Suppressor macrophage (primary cell): ENCODE results near the gene GPAT2.
A peak's percentile ranks its signal among the peaks of the same experiment; 100 is the strongest.
"Not testable (repeated sequence)": the region's sequence is repeated elsewhere in the genome, so short reads cannot be mapped to it uniquely, and the experiment has no call there.

Experiments
- DNase-seq, 4 experiments: peaks; one replicate each; pipeline ENCODE4 v3.0.0-alpha.2; 2020 to 2022

GPAT2 gene

DNA sequence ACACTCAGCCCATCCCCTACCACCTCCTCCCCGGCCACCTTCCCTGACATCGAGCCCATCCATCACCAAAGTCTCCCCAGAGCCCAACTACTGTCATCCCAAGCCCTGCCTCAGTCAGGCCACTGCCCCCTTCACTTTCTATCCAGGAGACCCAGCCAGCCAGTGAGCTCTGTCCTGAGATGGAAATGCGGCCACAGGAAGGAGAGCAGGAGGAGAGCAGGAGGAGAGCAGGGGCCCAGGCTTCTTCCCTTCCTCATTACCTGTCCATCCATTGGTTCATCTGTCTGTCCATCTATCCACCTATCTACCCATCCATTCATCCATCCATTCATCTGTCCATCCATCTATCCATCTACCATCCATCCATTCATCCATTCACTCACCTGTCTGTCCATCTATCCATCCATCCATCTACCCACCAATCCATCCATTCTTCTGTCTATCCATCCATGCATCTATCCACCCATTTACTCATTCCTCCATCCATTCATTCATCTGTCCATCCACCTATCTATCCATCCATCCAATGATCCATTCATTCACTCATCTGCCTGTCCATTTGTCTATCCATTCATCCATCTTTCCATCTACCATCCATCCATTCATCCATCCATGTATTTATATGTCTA lies 29.4 kb upstream of the GPAT2 start:
- DNase-seq, result not testable (repeated sequence)

DNA sequence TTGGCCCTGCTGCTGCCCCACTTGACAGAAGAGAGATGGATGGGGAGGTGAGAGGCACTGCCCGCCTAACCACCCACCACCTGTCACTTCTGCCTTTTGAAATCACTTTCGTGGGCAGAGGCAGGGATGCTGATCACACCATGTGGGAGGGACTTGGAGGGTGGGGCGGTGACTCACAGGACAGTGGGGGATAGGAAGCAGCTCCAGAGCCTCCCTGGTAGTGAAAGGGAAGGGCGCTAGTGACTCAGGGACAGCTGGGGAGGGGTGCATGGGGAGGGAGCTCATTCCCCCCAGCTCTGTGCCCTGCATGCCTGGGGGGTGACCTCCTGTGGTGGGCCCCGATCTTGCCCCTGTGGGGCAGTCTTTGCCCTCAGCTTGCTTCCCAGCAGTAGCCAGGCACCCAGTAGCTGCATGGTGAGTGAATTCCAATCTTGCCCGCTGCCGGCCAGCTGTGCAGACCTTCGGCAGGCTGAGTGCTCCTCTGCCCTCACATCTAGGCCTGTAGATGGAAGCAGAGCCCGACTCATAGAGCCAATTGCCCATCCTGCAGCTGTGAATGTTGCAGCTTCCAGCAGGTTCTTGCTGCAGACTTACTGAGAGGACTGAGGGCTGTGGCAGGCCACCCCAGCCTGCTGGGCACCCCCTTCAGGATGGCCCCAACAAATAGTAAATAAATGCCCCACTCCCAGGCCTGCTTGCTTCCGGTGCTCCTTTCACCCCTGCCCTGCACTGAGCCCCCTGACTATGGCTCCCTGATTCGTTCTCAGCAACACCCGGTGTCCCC lies 28.6 kb upstream of the GPAT2 start:
- DNase-seq, result peak; percentile 30 to 65 (median 46)

DNA sequence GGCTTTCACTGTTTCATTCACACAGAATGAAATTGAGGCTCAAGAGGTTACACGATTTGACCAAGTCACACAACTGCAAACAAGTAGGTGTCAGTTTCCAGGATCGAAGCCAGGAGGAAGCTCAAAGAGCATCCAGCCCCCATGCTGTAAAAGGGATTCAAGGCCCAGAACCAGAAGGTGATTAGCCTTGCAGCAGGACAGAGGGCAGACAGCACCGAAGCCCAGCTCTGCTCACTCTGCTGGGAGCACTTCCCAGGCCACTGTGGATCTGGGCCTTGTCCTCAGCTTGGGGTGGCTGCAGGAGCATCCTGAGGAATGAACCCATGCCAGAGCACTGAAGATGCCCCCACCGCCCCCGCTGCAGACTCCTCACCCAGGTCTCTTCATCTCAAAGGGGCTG lies 27.8 kb upstream of the GPAT2 start:
- DNase-seq, result not testable (repeated sequence)

DNA sequence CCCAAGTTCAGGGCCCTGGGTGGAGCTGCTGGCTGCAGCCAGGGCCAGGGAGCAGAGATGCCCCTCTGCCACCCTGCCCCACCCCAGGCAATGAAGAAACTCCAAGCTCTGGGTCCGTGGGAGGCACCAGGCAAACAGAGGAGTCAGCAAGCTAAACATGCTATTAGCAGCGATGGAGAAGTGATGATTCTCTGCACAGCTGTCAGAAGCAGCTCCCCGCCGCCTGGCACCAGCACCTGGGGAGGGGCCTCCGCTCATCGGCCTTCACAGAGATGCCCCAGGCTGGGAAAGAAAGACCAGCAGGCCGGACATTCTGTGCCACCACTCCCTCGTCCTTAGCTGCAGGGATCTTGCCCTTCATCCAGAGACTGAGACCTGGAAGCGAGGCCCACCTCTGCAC lies 27.2 kb upstream of the GPAT2 start:
- DNase-seq, result peak; percentile 23 to 77 (median 61)

DNA sequence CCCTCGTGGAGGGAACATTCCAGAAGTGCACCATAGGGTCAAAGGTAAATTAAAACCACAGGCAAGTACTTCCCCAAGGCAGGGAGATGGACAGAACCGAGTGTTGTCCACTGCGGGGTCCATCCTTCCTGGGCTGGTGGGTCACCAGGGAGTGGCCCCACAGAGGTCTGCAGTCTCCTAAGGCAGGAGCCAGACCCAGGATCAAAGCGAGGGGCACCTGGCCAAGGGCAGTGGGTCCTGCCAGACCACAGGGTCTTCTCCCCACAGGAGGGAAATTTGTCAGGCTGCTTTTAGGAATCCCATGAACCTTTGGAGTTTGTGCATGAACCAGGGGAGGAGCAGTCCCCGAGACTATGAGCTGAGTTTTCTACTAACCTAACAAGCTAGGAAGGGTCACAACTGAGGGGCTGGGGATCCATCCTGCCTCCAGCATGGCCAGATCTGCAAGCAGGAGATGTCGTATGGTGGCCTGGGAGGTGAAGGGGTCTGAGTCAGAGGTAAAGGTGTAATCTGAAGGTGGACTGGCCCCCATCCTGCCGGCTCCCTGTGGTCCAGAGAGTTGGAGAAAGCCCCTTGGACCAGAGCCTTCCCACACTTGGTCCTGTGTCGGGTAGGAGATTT lies 26.6 kb upstream of the GPAT2 start:
- not testable (repeated sequence) for DNase-seq

DNA sequence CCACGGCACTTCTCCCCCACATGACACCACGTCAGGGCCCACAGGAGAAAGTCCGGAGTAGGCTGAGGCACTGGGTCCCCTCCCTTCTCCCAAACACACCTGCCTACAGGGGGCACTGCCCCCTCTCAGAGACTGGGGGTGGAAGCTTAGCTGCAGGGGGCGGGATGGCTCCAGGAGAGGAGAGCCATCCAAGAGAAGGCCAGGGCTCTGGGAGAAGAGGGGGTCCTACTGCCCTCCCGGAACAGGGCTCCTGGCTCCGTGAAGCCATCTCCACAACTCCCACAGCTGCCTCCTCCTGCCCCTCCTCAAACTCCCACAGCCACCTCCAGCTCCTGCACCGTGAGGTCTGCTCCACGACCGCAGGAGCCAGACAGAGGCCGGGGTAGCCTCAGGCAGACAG lies 25.6 kb upstream of the GPAT2 start:
- not testable (repeated sequence) for DNase-seq

DNA sequence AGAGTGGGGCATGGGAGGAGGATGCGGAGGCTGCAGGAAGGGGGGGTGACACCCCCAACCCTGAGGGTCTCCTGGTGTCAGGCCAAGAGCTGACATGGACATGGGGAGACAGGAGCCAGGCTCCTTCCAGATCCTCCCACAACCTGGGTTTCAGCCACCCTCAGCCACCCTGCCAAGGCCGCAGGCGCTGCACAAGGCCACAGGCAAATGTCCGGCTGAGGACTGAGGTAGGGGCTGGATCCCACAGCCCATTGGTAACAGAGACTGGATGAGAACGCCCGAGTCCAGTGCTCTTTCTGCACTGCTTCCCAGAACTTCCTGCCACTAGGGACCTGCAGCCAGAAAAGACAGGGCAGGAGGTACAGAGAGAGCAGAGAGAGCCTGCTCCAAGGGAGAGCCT lies 24.7 kb upstream of the GPAT2 start:
- DNase-seq, result not testable (repeated sequence)

DNA sequence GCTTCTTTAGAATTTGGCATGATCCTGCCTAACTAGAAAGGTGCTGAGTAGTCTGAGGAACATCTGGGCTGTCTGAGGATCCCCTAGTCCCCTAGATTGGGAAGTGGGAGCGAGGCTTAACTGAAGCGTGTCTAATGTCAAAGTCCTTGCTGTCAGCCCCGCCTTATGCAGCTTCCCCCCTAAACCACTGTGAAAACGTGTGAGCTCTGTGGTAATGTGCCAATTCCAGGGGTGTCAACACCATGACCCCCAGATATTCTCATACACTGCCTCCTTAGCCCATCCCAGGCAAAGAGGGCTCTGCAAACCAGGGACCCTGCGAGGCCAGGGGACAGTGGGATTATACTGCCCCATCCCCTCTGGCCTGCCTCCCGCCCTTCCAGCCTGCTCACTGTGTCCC lies 21.1 kb upstream of the GPAT2 start:
- DNase-seq, result not testable (repeated sequence)

DNA sequence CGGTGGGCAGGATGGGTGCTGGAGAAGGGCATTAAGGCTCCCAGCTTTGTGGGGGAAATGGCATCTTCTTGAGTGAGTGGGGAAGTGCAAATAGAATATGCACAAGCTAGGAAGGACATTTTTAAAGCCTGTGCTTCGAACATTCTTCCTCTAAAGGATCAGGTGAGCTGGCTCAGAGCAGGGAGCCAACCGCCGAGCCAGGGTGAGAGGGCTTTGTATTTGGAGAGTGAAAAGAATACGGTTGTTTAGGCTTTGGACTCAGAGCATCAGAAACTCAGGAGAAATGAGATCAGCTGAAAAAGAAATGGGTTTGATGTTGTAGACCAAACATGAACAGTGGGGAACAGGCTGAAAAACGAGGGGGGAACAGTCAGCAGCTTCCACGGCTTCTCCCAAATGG lies 19.8 kb upstream of the GPAT2 start:
- DNase-seq, result not testable (repeated sequence)

DNA sequence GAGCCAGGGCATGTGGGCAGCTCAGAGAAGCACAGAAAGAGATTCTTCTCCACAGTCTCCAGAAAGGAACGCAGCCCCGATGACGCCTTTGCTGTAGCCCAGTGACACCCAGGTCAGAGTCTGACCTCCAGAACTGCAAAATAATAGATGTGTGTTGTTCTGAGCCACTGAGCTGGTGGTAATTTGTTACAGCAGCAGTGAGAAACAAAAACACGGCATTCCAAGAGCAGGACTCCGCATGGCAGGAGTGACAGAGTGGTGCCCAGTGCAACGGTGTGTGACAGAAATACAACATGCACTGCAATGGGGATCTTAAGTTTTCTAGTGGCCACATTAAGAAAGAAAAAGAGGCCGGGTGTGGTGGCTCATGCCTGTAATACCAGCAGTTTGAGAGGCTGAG lies 18.7 kb upstream of the GPAT2 start:
- DNase-seq, result not testable (repeated sequence)

DNA sequence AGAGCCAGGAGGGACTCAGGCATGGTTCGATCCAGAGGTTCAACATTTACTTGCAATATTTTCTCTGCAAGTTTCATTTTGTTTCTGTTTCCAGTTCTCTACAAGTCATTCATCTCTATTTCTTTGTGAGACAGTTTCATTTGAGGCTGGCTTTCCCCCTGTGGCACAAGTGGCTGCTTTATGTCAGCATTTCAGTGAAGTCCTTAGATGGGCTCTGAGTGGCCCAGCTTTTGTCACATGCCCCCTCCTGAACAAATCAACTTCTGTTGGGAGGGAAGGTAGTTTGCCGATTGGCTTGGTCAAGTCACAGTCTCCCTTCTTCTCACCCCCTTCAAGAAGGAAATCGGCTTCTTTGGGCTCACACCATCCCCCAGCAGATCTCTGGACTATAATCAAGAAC lies 17.9 kb upstream of the GPAT2 start:
- not testable (repeated sequence) for DNase-seq

DNA sequence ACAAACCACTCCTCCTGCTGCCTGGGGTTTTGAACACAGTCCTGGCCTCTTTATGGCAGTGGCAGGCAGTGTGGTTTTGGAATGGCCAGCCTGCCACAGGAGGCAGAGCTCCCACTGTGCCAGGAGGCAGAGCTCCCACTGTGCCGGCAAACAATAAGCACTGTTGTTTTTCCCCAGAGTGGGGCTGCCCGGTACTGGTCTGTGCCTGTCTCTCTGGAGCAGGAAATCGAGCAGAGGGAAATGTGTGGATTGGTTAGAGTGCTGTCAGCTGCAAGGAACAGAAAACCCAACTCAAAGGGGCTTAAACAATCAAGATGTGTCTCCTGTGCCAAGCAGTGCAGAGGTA lies 15.2 kb upstream of the GPAT2 start:
- not testable (repeated sequence) for DNase-seq

DNA sequence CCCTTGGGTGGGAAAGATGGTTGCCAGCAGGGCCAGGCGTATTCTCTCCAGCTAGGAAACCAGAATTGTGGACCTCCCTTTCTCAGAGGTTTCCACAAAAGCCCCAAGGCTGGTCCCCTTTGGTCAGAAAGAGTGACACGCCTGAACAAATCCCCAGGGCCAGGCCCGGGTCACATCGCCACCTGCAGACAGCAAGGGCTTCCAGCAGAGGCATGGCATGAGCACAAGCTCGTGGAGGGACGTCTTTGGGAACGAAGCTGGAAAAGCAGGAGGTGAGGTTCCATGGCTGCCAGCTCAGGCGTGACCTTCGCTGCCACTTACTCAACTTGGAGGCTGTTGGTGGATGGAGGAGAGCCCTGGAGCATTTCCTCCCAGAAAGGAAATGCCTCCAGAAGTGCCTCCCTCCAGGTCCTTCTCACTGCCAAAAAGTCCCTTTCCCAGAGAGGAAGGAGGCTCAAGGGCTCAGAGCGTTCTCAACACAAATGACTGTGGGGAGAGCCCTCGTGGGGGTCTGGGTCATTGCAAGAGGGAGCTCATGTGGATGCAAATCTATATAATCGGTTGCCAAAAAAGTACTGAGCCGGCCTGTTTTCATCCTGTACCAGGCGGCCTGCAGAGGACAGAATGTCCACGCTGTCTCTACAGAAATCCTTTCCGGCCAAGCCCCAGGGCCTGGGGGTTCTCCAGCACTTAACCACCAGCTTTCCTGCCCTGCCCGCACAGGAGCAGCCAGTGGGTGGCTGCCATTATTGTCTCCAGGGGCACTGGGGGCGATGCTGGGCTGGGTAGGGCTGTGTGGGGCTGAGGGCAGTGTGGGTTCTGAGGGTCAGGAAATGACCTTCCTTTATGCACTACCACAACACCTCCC lies 14.6 kb upstream of the GPAT2 start:
- DNase-seq, result not testable (repeated sequence)

DNA sequence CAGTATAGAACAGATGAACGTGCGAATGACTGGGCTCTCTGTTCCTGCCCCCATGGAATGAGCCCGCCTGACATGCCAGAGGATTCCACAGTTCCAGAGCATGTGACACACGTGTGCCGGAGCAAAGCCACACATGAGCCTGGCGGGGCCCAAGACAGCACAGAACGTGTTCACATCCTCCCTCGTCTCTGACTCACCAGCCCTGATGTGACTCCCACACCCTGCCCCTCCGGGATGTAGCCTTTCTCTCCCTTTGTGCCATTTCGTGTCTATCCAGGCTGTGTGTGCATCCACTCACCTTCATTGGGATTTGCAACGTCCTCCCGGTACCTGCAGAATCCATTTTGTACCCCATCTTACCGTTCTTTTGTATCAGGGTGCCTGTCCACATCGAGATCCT lies 838 bp upstream of the GPAT2 start:
- not testable (repeated sequence) for DNase-seq

DNA sequence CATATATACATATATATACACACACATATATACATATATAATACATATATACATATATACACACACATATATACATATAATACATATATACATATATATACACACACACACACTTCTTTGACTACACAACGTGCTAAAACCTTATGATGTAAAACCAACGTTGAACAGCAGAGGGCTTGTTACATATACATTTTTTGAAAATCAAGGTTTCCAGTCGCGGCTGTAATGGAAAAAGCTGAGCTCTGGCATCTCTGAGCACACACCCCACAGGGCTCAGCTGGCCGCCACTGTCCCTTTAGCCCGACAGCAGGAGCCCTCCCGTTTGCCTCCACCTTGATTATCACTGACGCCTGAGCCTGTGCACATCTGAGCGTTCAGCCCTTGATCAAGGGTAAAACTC lies 719 bp downstream of the GPAT2 start:
- DNase-seq, result not testable (repeated sequence)

DNA sequence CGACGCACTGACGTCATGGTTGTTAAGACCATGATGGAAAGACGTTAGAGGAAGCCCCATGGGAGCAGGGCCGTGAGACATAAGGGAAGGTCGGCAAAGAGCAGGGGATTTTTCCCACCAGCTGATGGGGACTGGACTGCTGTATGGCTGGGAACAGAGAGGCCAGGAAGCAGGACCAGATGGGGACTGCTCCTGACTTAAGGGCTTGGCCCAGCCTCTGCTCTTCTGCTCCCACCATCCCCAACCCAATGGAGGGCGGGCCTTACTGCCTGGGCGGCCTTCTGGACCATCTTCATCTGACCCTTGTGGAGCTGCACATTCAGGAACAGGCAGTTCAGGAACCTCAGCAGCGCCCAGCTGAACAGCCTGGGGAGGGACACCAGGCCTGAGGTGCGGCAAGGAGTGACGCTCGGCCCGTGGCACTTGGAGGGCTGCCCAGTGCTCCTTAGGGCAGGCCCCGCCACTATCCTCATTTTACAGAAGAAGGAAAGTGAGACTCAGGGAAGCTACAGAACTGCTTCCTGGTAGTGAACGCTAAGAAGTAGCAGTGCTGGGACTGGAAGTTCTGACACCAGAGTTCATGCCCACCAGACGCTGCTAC lies 6.9 kb downstream of the GPAT2 start:
- DNase-seq, result not testable (repeated sequence)

DNA sequence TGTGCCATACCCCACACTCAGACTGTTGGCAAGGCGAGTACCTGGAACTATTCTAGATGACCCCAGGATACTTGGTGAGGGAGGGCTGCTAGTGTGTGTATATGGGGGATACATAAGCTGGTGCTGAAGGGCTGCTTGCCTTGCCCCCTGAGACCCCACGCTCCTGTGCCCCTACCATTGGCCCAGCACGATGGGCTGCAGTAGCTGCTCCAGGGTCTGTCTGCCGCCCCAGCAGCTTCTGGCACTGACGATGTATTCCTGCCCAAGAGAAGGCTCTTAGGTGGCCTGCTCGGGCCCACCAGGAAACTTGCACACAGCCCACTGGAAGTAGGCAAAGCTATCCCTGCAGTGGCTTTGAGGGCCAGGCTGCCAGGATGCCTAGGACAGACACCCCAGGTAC lies 9.0 kb downstream of the GPAT2 start:
- not testable (repeated sequence) for DNase-seq

DNA sequence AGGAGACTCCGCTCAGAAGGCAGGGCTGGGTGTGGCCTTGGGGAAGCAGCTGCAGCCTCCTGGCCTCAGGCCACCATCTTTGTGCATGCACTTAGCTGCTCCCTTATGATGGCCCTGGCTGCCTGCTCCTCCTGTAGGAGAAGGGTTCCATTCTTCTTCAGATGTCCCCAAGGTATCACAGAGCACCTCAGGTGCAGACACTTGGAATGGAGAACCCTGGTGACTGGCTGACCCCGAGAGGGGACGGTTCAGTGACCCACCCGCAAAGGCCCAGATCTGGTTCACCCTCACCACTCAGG lies 9.6 kb downstream of the GPAT2 start:
- no peak for DNase-seq

DNA sequence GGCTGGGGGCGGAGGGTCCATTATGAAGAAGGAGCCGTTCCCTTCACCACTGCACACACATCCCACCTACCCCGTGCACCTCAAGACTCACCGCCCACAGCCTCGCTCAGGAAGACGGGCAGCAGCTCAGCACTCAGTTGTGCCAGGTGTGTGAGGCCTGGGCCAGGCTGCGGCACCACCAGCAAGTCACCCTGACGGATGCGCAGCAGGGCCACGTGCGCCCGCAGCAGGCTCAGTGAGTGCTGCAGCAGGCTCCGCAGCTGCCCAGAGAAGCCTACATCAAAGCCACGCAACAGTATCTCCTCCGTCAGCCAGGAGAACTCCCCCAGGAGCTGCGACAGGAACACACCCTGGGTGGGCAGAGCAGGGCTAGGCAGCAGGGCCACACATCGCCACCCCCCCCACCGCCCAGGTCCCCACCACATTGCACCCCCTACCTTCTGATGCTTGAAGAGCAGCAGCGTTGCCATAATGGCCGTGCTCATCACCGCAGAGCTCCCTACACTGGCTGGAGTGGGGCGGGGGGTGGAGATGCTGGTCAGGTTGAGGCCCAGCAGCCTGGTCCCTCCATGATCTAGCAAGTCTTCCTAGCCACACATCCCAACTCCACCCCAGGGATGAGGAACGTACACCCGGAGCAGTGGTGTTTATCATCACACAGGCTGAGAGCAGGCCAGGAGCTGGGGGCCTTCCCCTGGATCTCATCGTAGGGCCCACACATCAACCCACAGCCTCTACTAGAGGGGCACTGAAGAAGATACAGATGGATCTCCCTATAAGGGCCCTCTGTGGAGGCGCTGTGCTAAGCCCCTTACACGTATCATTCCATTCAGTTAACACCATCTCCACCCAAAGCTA lies 10.2 kb downstream of the GPAT2 start:
- peak in 1 of 4 experiments; percentile 3 for DNase-seq

DNA sequence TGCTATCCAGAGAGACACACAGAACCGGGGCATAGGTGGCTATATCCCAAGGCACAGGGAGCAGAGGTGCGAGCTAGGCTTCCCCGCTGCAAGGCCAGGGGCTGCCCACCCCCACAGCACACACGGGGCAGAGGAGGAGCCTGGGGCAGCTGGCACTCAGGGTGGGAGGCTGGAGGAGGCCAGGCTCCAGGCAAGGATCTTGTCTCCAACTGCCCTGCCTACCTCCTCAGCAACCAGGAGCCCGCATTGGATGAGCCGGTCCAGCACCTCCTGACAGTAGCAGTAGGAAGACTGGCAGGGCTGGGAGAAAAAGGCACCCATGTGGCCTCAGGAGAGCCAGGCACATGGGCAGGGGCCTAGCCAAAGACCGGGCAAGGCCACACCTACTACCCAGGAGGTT lies 11.0 kb downstream of the GPAT2 start:
- not testable (repeated sequence) for DNase-seq

DNA sequence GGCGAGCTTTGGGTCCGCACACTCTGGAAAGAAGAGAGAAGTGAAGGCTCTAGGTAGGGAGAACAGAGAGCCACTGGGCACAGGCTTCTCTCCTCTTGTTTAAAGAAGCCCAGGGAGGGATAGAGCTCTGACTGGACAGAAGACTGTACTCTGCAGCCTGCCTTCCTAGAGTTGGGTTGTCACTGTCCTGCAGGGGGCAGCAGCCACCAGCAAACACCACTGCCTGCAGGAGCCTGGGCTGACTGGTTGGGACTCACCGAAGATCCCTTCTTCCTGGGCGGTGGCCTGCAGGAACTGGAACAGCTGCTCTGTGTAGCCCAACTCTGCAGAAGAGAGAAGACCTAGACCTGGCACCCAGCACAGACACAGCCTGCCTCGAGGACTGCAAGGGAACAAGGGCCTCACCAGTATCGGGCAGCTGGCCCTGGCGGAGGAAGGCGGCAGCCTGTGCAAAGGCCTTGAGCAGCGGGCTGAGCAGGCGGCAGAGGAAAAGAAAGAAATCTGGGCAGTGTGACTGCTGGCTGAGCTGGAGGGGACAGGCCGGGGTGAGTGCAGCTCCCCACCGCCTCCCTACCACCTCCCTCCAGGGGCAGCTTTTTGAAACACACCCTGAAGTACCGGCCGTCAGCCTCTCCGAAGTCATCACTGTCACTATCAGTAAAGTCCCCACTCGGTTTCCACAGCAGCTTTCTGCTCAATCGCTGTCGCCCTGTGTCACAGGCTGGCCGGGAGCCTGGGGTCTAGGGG lies 11.8 kb downstream of the GPAT2 start:
- peak; percentile 85 to 92 (median 90) for DNase-seq
